Upper lobe of left lung (tissue), 6 donors: ENCODE measurements around the gene JAG2. TPM values are rescaled to one million over a fixed set of nuclear protein-coding genes. Genes with fewer than 3 reads are reported as not detected.

Experiments
- ATAC-seq, 2 donors: fragments of 200-7000 bp; cut with Tn5 transposase; one replicate each; pipeline ENCODE4 v1.9.1; 2022; ENCODE audit warnings: mild to moderate bottlenecking in 2 of 2, moderate library complexity in 2 of 2; ENCODE audit not compliant: low FRiP score in 2 of 2
- DNase-seq, 2 donors: peaks; one replicate each; pipeline ENCODE4 v3.0.0-alpha.2; 2019 to 2020
- H3K27ac ChIP-seq, 4 donors: fragments of 200-600 bp; sonication (generic); one replicate each; pipeline ENCODE4 v1.5.1; 2016 to 2019
- H3K27me3 ChIP-seq, 4 donors: fragments of 200-600 bp; sonication (generic); one replicate each; pipeline ENCODE4 v1.5.1; 2017 to 2019
- H3K36me3 ChIP-seq, 4 donors: fragments of 200-600 bp; sonication (generic); one replicate each; pipeline ENCODE4 v1.5.1; 2016 to 2019
- H3K4me1 ChIP-seq, 4 donors: fragments of 200-600 bp; sonication (generic); one replicate each; pipeline ENCODE4 v1.5.1; 2018 to 2019
- H3K4me3 ChIP-seq, 4 donors: fragments of 200-600 bp; sonication (generic); one replicate each; pipeline ENCODE4 v1.5.1; 2017 to 2019; ENCODE audit warnings: mild to moderate bottlenecking in 2 of 4, moderate library complexity in 1 of 4
- H3K9me3 ChIP-seq, 4 donors: fragments of 200-600 bp; sonication (generic); one replicate each; pipeline ENCODE4 v1.5.1; 2018 to 2019
- EP300 ChIP-seq, 4 donors: sonication (generic); formaldehyde crosslinking; IDR thresholded peaks; one replicate each; pipeline ENCODE4 v1.5.1; 2017; ENCODE audit warnings: antibody characterized with exemption in 4 of 4, control low read depth in 2 of 4
- POLR2A ChIP-seq, 4 donors: fragments of 450-650 bp; IDR thresholded peaks; one replicate each; pipeline ENCODE4 v1.5.1; 2016 to 2017; ENCODE audit warnings: antibody characterized with exemption in 4 of 4, mild to moderate bottlenecking in 2 of 4
- POLR2AphosphoS5 ChIP-seq, 2 donors: sonication (generic); formaldehyde crosslinking; IDR thresholded peaks; one replicate each; pipeline ENCODE4 v1.5.1; 2017; ENCODE audit warnings: antibody characterized with exemption in 2 of 2
- WGBS, 2 donors: methylation state at CpG; one replicate each; pipeline ENCODE4 v1.1.5; 2017 to 2018; 5-methylcytosine and 5-hydroxymethylcytosine counted together
- total RNA-seq, 6 donors: library from RNA; depleted of rRNA in 4 of 6; stranded (reverse); fragments of >200 nt in 4 of 6; gene quantifications; one replicate each; pipeline versions ENCODE4 v1.1.0 to v1.2.1, GENCODE V29; 2016 to 2021
- TF ChIP-seq, protein P1 (sequence below), 6 experiments: fragments of 450-650 bp in 4 of 6; fragments of 200-600 bp in 2 of 6; sonication (generic) in 2 of 6; IDR thresholded peaks; one replicate each; pipeline ENCODE4 v1.5.1; 2016 to 2019; ENCODE audit warnings: antibody characterized with exemption in 6 of 6
- donor health status: DM: no; HTN: no; CAD: no; lungs with moderate emphysema.
- donor health status: DM: no; HTN: yes; CAD: no; lungs with severe emphysema.

Gene JAG2
- total RNA-seq, 6 donors from 2014 or later, result 14.9 to 43.4 (median 23.8) TPM

DNA sequence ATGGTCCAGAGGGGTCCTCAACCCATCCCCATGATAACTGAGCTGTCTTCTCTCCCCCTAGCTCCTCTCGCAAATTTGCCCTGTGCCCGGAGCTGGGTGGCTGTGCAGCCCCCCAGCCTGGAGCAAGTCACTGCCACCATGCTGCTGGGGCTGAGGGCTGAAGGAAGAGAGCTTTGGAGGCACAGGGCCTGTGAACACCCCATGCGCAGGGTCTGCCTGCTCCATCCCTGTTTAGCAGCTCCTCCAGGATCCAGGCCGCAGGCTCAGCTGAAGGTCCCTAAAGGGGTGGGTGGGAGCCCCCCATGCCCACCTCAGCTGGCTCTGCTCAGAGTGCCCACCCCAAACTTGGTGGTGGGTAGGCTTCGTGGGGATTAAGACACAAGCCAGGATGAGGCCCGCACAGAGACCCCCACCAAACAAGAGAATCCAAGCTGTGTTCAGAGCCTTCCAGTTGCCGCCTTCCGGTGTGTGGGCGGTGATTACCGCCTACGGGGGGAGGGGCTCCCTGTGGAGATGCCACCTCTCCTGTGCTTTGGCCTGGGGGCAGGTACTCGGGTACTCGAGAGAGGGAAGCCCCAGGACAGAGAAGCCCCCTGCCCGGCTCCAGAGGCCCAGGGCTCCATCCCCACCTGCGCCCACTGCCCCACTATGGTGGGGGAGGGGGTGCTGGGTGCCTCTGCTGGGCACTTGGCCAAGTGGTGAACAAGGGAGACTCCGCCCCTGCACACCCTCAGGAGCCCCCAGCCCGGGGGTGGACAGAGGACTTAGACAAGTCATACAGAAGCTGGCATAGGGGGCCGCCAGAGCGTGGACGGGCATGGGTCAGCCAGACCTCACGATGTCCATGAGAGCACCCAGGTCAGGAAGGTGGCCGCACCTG is 1.4 kb upstream of the JAG2 start:
- peak in 1 of 2 donors; percentile 67 for DNase-seq
- Histone ChIP-seq H3K36me3 (no peaks in the 10 kb centered on the region), H3K27ac (peak overlapping the region in 1 of 4 donors; percentile 75), H3K27me3 (peaks cover 0 to 11% (median 3%) of the 10 kb centered on the region in 4 donors), H3K4me3 (no peak overlapping the region), H3K9me3 (no peaks in the 10 kb centered on the region), H3K4me1 (peaks cover 38 to 72% (median 53%) of the 10 kb centered on the region in 4 donors)
- ATAC-seq, result no peak
- WGBS, 2 donors, result 77 to 85% methylated on average over 4 to 16 of the region's 22 CpGs
- TF ChIP-seq, protein P1, sequence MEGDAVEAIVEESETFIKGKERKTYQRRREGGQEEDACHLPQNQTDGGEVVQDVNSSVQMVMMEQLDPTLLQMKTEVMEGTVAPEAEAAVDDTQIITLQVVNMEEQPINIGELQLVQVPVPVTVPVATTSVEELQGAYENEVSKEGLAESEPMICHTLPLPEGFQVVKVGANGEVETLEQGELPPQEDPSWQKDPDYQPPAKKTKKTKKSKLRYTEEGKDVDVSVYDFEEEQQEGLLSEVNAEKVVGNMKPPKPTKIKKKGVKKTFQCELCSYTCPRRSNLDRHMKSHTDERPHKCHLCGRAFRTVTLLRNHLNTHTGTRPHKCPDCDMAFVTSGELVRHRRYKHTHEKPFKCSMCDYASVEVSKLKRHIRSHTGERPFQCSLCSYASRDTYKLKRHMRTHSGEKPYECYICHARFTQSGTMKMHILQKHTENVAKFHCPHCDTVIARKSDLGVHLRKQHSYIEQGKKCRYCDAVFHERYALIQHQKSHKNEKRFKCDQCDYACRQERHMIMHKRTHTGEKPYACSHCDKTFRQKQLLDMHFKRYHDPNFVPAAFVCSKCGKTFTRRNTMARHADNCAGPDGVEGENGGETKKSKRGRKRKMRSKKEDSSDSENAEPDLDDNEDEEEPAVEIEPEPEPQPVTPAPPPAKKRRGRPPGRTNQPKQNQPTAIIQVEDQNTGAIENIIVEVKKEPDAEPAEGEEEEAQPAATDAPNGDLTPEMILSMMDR (IDR thresholded peaks at IDR 0.05), result no peak
- TF ChIP-seq POLR2A (IDR thresholded peaks at IDR 0.05) (no peak), POLR2AphosphoS5 (IDR thresholded peaks at IDR 0.05) (no peak), EP300 (IDR thresholded peaks at IDR 0.05) (no peak)

DNA sequence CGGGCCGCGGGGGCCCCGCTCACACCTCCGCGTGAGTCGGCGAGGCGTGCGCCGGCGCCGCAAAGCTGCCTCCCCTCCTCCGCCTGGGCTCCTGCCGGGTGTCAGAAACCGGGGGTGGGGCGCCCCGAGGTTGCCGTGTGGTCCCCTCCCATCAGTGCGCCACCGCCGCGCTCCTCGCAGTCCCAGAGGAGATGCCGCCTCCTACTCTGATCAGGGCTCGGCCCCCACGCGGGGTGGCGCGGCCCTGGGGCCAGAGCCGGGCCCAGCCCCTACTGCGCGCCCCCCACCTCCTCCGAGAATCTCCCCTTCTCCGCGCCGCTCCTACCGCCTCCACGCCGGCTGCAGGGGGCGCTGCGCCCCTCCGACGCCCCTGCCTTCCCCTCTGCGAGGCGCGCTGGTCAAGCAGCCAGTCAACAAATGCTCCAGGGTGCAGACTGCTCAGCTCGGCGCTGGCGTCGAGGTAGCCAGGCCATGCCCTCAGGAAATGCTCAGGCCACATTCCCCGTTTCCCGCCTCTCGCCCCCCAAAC is 467 bp upstream of the JAG2 start:
- Histone ChIP-seq H3K4me1 (peaks cover 28 to 62% (median 43%) of the 10 kb centered on the region in 4 donors), H3K36me3 (no peaks in the 10 kb centered on the region), H3K27me3 (peaks cover 0 to 11% (median 3%) of the 10 kb centered on the region in 4 donors), H3K9me3 (no peaks in the 10 kb centered on the region), H3K4me3 (peak overlapping the region in 3 of 4 donors; percentile 46 to 52 (median 48)), H3K27ac (peak overlapping the region in 3 of 4 donors; percentile 44 to 75 (median 58))
- DNase-seq (peak in 1 of 2 donors; percentile 90), ATAC-seq (no peak)
- TF ChIP-seq, protein P1 (IDR thresholded peaks at IDR 0.05), result peak; percentile 41 to 68 (median 54)
- TF ChIP-seq EP300 (IDR thresholded peaks at IDR 0.05) (no peak), POLR2A (IDR thresholded peaks at IDR 0.05) (no peak), POLR2AphosphoS5 (IDR thresholded peaks at IDR 0.05) (no peak)
- WGBS, 2 donors, result 14% methylated on average over 34 of the region's 54 CpGs; no CpG with 5 or more reads in 1 of the 2 donors

DNA sequence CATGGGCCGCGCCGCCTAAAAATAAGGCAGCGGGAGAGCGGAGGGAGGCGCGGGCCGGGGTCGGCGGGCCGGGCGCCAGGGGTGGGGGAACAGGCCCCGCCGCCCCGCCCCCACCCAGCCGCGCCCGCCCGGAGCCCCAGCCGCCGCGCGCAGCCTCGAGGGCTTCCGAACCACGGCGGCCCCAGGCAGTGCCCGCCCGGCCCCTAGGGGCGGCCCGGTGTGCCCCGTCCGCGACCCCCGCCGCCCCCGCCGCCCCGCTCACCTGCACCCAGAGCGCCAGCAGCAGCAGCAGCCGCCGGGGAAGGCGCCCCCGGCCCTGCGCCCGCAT is 519 bp downstream of the JAG2 start:
- H3K27me3 ChIP-seq, result peaks cover 0 to 11% (median 3%) of the 10 kb centered on the region in 4 donors
- no peaks in the 10 kb centered on the region for H3K36me3 ChIP-seq
- H3K27ac ChIP-seq, result peak overlapping the region in 2 of 4 donors; percentile 11 to 32
- peaks cover 27 to 60% (median 41%) of the 10 kb centered on the region in 4 donors for H3K4me1 ChIP-seq
- ATAC-seq, result no peak
- no CpG with 5 or more reads among the region's 46 CpGs for WGBS, 2 donors
- peak overlapping the region in 3 of 4 donors; percentile 52 to 59 (median 59) for H3K4me3 ChIP-seq
- DNase-seq, result no peak
- no peak for TF ChIP-seq POLR2A (IDR thresholded peaks at IDR 0.05)
- TF ChIP-seq POLR2AphosphoS5 (IDR thresholded peaks at IDR 0.05), result no peak
- TF ChIP-seq, protein P1 (IDR thresholded peaks at IDR 0.05), result no peak
- no peaks in the 10 kb centered on the region for H3K9me3 ChIP-seq

DNA sequence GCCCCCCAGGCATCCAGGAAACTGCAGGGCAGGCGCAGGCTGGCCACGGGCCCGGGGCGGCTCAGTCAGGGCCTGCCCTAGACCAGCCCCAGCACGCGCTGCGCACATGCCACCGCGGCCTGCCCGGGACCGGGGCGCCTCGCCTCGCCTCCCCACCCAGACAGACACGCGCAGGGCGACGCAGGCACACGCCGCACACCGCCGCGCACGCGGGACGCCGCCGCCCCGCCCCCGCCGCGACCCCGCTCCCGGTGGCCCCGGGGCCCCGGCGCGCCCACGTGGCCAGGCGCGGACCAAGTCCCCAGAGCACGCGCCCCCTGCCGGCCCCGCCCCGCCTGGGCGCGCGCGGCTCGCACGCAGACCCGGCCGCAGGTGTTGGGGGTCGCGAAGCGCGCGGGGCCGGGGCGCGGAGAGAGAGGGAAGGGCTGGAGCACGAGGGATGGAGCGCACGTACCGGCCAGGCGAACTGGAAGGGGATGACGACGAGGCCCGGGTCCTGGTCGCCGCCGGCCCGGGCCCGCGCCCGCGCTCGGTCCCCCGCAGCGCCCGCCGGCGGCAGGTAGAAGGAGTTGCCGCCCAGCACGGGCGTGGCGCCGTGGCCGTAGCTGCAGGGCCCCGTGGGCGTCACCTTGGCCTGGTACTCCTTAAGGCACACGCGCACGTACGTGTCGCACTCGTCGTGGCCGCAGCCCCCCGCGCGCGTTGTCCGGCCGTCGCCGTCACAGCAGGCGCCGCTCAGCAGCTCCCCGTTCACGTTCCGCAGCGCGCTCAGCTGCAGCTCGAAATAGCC is 1.1 kb downstream of the JAG2 start:
- TF ChIP-seq, protein P1 (IDR thresholded peaks at IDR 0.05), result peak in 5 of 6 experiments; percentile 35 to 71 (median 51)
- TF ChIP-seq POLR2AphosphoS5 (IDR thresholded peaks at IDR 0.05), result no peak
- no peaks in the 10 kb centered on the region for H3K36me3 ChIP-seq
- H3K4me1 ChIP-seq, result peaks cover 27 to 60% (median 41%) of the 10 kb centered on the region in 4 donors
- 1% methylated on average over 24 of the region's 116 CpGs; no CpG with 5 or more reads in 1 of the 2 donors for WGBS, 2 donors
- H3K4me3 ChIP-seq, result peak overlapping the region in 3 of 4 donors; percentile 52 to 59 (median 59)
- DNase-seq (peak in 1 of 2 donors; percentile 88), ATAC-seq (no peak)
- H3K27me3 ChIP-seq, result peaks cover 0 to 11% (median 3%) of the 10 kb centered on the region in 4 donors
- no peaks in the 10 kb centered on the region for H3K9me3 ChIP-seq
- peak overlapping the region in 2 of 4 donors; percentile 11 to 32 for H3K27ac ChIP-seq
